Measurements from ENCODE around the gene RASL10B.
"Not testable (repeated sequence)": the region's sequence is repeated elsewhere in the genome, so short reads cannot be mapped to it uniquely, and the experiment has no call there.

The RASL10B gene

GRCh38 chr17:35742896-35743477 is 11.5 kb downstream of the RASL10B start:
- DNase-seq (ENCODE audit: low spot score), result no peak

GRCh38 chr17:35743626-35744328 is 12.3 kb downstream of the RASL10B start:
- no peak for DNase-seq (ENCODE audit: low spot score)

GRCh38 chr17:35744830-35745229 is 13.4 kb downstream of the RASL10B start:
- no peak for DNase-seq (ENCODE audit: low spot score)

GRCh38 chr17:35745246-35745645 is 13.8 kb downstream of the RASL10B start:
- no peak for DNase-seq (ENCODE audit: low spot score)

GRCh38 chr17:35745749-35746320 is 14.4 kb downstream of the RASL10B start:
- no peak for DNase-seq (ENCODE audit: low spot score)

GRCh38 chr17:35747540-35748017 is 16.1 kb downstream of the RASL10B start:
- DNase-seq (ENCODE audit: low spot score), result peak; percentile 81

GRCh38 chr17:35748341-35748841 is 17.0 kb downstream of the RASL10B start:
- no peak for DNase-seq (ENCODE audit: low spot score)

- no peak for DNase-seq (ENCODE audit: low spot score)
Observed at GRCh38 chr17:35748979-35749378, 17.5 kb downstream of the RASL10B start.

GRCh38 chr17:35749560-35750412 is 18.3 kb downstream of the RASL10B start:
- DNase-seq (ENCODE audit: low spot score), result no peak

- DNase-seq (ENCODE audit: low spot score), result no peak
Observed at GRCh38 chr17:35750526-35751395, 19.3 kb downstream of the RASL10B start.

GRCh38 chr17:35751541-35751940 is 20.1 kb downstream of the RASL10B start:
- not testable (repeated sequence) for DNase-seq (ENCODE audit: low spot score)

GRCh38 chr17:35752471-35752870 is 21.0 kb downstream of the RASL10B start:
- no peak for DNase-seq (ENCODE audit: low spot score)

GRCh38 chr17:35752945-35753764 is 21.7 kb downstream of the RASL10B start, which contains the start of gene GAS2L2:
Gene GAS2L2 (minus strand): TSS chr17:35753239. CDS start chr17:35752850, 389 bp downstream.
- no peak for DNase-seq (ENCODE audit: low spot score)

- no peak for DNase-seq (ENCODE audit: low spot score)
Observed at GRCh38 chr17:35757243-35757642, 25.8 kb downstream of the RASL10B start.

GRCh38 chr17:35760587-35760986 is 29.1 kb downstream of the RASL10B start, which contains the start of gene C17orf50:
Gene C17orf50 (plus strand): TSS chr17:35760887. CDS start chr17:35760942, 55 bp downstream.
- no peak for DNase-seq (ENCODE audit: low spot score)

- no peak for DNase-seq (ENCODE audit: low spot score)
Observed at GRCh38 chr17:35761601-35762000, 30.2 kb downstream of the RASL10B start.

- DNase-seq (ENCODE audit: low spot score), result no peak
Observed at GRCh38 chr17:35763767-35764122, 32.3 kb downstream of the RASL10B start.

GRCh38 chr17:35764123-35764991 is 32.9 kb downstream of the RASL10B start:
- peak; percentile 84 for DNase-seq (ENCODE audit: low spot score)

GRCh38 chr17:35765086-35765710 is 33.8 kb downstream of the RASL10B start:
- DNase-seq (ENCODE audit: low spot score), result no peak

Data from cerebellar cortex (tissue), 1 donor.